ENCODE results near the gene SPTLC2. TPM values are rescaled to one million over a fixed set of nuclear protein-coding genes. Genes with fewer than 3 reads are reported as not detected.

The SPTLC2 gene
- total and polyA plus RNA-seq, 2 of the 13 experiments (the other 11 are each of a cell fraction or from before 2014, with no cell fraction given): 17.4 to 17.5 TPM

- TF ChIP-seq, protein P1, sequence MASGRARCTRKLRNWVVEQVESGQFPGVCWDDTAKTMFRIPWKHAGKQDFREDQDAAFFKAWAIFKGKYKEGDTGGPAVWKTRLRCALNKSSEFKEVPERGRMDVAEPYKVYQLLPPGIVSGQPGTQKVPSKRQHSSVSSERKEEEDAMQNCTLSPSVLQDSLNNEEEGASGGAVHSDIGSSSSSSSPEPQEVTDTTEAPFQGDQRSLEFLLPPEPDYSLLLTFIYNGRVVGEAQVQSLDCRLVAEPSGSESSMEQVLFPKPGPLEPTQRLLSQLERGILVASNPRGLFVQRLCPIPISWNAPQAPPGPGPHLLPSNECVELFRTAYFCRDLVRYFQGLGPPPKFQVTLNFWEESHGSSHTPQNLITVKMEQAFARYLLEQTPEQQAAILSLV (CRISPR knock-in tag; IDR thresholded peaks at IDR 0.05; ENCODE audit: borderline replicate concordance): 0 out of 2 replicates have a peak, but pooled peaks have one; percentile 35
- TF ChIP-seq SAFB2 (CRISPR knock-in tag; IDR thresholded peaks at IDR 0.05; ENCODE audit: borderline replicate concordance, low read depth) (no peak), ZNF891 (CRISPR knock-in tag; IDR thresholded peaks at IDR 0.05) (peak; percentile 45; the same call in 1 of the 2 replicates), HOXD1 (CRISPR knock-in tag; IDR thresholded peaks at IDR 0.05) (no peak), ZNF790 (CRISPR knock-in tag; IDR thresholded peaks at IDR 0.05; ENCODE audit: borderline replicate concordance) (no peak), ZNF510 (CRISPR knock-in tag; IDR thresholded peaks at IDR 0.05; ENCODE audit: low read depth) (no peak), ONECUT2 (CRISPR knock-in tag; IDR thresholded peaks at IDR 0.05) (no peak), RBAK (CRISPR knock-in tag; IDR thresholded peaks at IDR 0.05) (no peak), POLR2A (IDR thresholded peaks at IDR 0.05; ENCODE audit: insufficient read depth in 1 of 2, low read depth in 2 of 2, low read length in 2 of 2) (peak; percentile 41 to 89; a peak in 2 of 4 replicates), FOXM1 (CRISPR knock-in tag; IDR thresholded peaks at IDR 0.05) (no peak), ZFP36 (IDR thresholded peaks at IDR 0.05; ENCODE audit: borderline replicate concordance, low read depth, low read length, partially characterized antibody) (no peak), NFKBIZ (CRISPR knock-in tag; IDR thresholded peaks at IDR 0.05) (peak; percentile 25; the same call in 1 of the 2 replicates), ZNF776 (CRISPR knock-in tag; IDR thresholded peaks at IDR 0.05) (peak; percentile 64; the same call in 1 of the 2 replicates), NFIC (IDR thresholded peaks at IDR 0.05; ENCODE audit: low read length) (no peak), HMG20B (CRISPR knock-in tag; conservative IDR thresholded peaks at IDR 0.05) (no peak), ARID4A (CRISPR knock-in tag; IDR thresholded peaks at IDR 0.05; ENCODE audit: borderline replicate concordance) (peak; percentile 94), ZNF121 (CRISPR knock-in tag; IDR thresholded peaks at IDR 0.05) (no peak), PHB2 (IDR thresholded peaks at IDR 0.05; ENCODE audit: partially characterized antibody) (no peak), U2AF2 (IDR thresholded peaks at IDR 0.05; ENCODE audit: low read depth, low read length) (no peak)
- TF ChIP-seq, protein P2, sequence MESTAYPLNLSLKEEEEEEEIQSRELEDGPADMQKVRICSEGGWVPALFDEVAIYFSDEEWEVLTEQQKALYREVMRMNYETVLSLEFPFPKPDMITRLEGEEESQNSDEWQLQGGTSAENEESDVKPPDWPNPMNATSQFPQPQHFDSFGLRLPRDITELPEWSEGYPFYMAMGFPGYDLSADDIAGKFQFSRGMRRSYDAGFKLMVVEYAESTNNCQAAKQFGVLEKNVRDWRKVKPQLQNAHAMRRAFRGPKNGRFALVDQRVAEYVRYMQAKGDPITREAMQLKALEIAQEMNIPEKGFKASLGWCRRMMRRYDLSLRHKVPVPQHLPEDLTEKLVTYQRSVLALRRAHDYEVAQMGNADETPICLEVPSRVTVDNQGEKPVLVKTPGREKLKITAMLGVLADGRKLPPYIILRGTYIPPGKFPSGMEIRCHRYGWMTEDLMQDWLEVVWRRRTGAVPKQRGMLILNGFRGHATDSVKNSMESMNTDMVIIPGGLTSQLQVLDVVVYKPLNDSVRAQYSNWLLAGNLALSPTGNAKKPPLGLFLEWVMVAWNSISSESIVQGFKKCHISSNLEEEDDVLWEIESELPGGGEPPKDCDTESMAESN (CRISPR knock-in tag; conservative IDR thresholded peaks at IDR 0.05): peak; percentile 44; the same call in 1 of the 2 replicates
- TF ChIP-seq, protein P3, sequence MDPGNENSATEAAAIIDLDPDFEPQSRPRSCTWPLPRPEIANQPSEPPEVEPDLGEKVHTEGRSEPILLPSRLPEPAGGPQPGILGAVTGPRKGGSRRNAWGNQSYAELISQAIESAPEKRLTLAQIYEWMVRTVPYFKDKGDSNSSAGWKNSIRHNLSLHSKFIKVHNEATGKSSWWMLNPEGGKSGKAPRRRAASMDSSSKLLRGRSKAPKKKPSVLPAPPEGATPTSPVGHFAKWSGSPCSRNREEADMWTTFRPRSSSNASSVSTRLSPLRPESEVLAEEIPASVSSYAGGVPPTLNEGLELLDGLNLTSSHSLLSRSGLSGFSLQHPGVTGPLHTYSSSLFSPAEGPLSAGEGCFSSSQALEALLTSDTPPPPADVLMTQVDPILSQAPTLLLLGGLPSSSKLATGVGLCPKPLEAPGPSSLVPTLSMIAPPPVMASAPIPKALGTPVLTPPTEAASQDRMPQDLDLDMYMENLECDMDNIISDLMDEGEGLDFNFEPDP (CRISPR knock-in tag; conservative IDR thresholded peaks at IDR 0.05): no peak
Measured at GRCh38 chr14:77616454-77617229, at the start of gene SPTLC2 (continued).
